Stimulated activated naive CD8-positive, alpha-beta T cell treated with anti-CD3 and anti-CD28 coated beads, Interleukin-15, amount 100 ng/mL, for 72 hours (primary cell): Measurements from ENCODE around the gene EGFL7.

Experiments
- ATAC-seq: fragments of 150-1000 bp; cut with Tn5 transposase; 2 replicates; pipeline ENCODE4 v1.10.0; 2021; ENCODE audit warnings: mild to moderate bottlenecking, moderate library complexity
- DNase-seq, 2 donors: peaks; one replicate each; pipeline ENCODE4 v3.0.0; 2021 to 2022
- H3K27ac Mint-ChIP-seq, 2 donors: one replicate each; pipeline ENCODE4 v1.8.0; 2022; ENCODE audit warnings: mild to moderate bottlenecking in 2 of 2, mixed read lengths in 2 of 2, moderate library complexity in 2 of 2
- H3K27me3 Mint-ChIP-seq: one replicate; pipeline ENCODE4 v1.8.0; 2022; ENCODE audit warnings: mixed read lengths
- H3K4me1 Mint-ChIP-seq: one replicate; pipeline ENCODE4 v1.8.0; 2022; ENCODE audit warnings: mild to moderate bottlenecking, mixed read lengths
- H3K4me3 Mint-ChIP-seq, 2 donors: one replicate each; pipeline ENCODE4 v1.8.0; 2022; ENCODE audit warnings: mild to moderate bottlenecking in 2 of 2, mixed read lengths in 2 of 2, moderate library complexity in 1 of 2
- H3K9me3 Mint-ChIP-seq, 2 donors: one replicate each; pipeline ENCODE4 v1.8.0; 2022; ENCODE audit warnings: mixed read lengths in 2 of 2

The EGFL7 gene

GRCh38 chr9:136621734-136622093, 41.0 kb upstream of the EGFL7 start:
- peaks cover 21% of the 10 kb centered on the region for H3K4me1 Mint-ChIP-seq
- no peaks in the 10 kb centered on the region for H3K9me3 Mint-ChIP-seq
- H3K27ac Mint-ChIP-seq = no peak overlapping the region
- H3K4me3 Mint-ChIP-seq = no peak overlapping the region
- ATAC-seq (no peak), DNase-seq (no peak)
- H3K27me3 Mint-ChIP-seq = peaks cover 22% of the 10 kb centered on the region

- H3K9me3 Mint-ChIP-seq = no peaks in the 10 kb centered on the region
- H3K27ac Mint-ChIP-seq = no peak overlapping the region
- DNase-seq (no peak), ATAC-seq (no peak)
- peaks cover 17% of the 10 kb centered on the region for H3K4me1 Mint-ChIP-seq
- H3K27me3 Mint-ChIP-seq = peaks cover 21% of the 10 kb centered on the region
- H3K4me3 Mint-ChIP-seq = no peak overlapping the region
Measured at GRCh38 chr9:136622538-136622948, 40.2 kb upstream of the EGFL7 start.

- Mint-ChIP-seq H3K27ac (no peak overlapping the region), H3K27me3 (peaks cover 21% of the 10 kb centered on the region), H3K4me1 (peaks cover 13% of the 10 kb centered on the region), H3K9me3 (no peaks in the 10 kb centered on the region), H3K4me3 (no peak overlapping the region)
- ATAC-seq (no peak), DNase-seq (no peak)
Measured at GRCh38 chr9:136623016-136623841, 39.5 kb upstream of the EGFL7 start.

- peaks cover 23% of the 10 kb centered on the region for H3K27me3 Mint-ChIP-seq
- DNase-seq (no peak), ATAC-seq (no peak)
- H3K4me1 Mint-ChIP-seq = peaks cover 12% of the 10 kb centered on the region
- H3K4me3 Mint-ChIP-seq = no peak overlapping the region
- no peaks in the 10 kb centered on the region for H3K9me3 Mint-ChIP-seq
- no peak overlapping the region for H3K27ac Mint-ChIP-seq
Measured at GRCh38 chr9:136623842-136624183, 38.9 kb upstream of the EGFL7 start.

- ATAC-seq (no peak), DNase-seq (no peak)
- H3K4me1 Mint-ChIP-seq = peaks cover 8% of the 10 kb centered on the region
- H3K27ac Mint-ChIP-seq = no peak overlapping the region
- no peak overlapping the region for H3K4me3 Mint-ChIP-seq
- peaks cover 18% of the 10 kb centered on the region for H3K27me3 Mint-ChIP-seq
- H3K9me3 Mint-ChIP-seq = no peaks in the 10 kb centered on the region
Measured at GRCh38 chr9:136624184-136624951, 38.3 kb upstream of the EGFL7 start.

- Mint-ChIP-seq H3K9me3 (no peaks in the 10 kb centered on the region), H3K4me3 (no peak overlapping the region), H3K4me1 (peaks cover 17% of the 10 kb centered on the region), H3K27ac (peak overlapping the region in 1 of 2 donors; percentile 23), H3K27me3 (peaks cover 14% of the 10 kb centered on the region)
- ATAC-seq (no peak), DNase-seq (no peak)
Measured at GRCh38 chr9:136625101-136626065, 37.3 kb upstream of the EGFL7 start.

- H3K4me1 Mint-ChIP-seq = peaks cover 20% of the 10 kb centered on the region
- no peak overlapping the region for H3K4me3 Mint-ChIP-seq
- peak overlapping the region in 1 of 2 donors; percentile 23 for H3K27ac Mint-ChIP-seq
- H3K9me3 Mint-ChIP-seq = no peaks in the 10 kb centered on the region
- H3K27me3 Mint-ChIP-seq = peaks cover 14% of the 10 kb centered on the region
- ATAC-seq = no peak
- DNase-seq = no peak
Measured at GRCh38 chr9:136626066-136626725, 36.5 kb upstream of the EGFL7 start.

GRCh38 chr9:136626740-136627642, 35.7 kb upstream of the EGFL7 start:
- DNase-seq (no peak), ATAC-seq (no peak)
- H3K4me1 Mint-ChIP-seq = peaks cover 20% of the 10 kb centered on the region
- peaks cover 14% of the 10 kb centered on the region for H3K27me3 Mint-ChIP-seq
- no peak overlapping the region for H3K27ac Mint-ChIP-seq
- H3K4me3 Mint-ChIP-seq = no peak overlapping the region
- no peaks in the 10 kb centered on the region for H3K9me3 Mint-ChIP-seq

- H3K4me1 Mint-ChIP-seq = peaks cover 20% of the 10 kb centered on the region
- no peak overlapping the region for H3K27ac Mint-ChIP-seq
- H3K4me3 Mint-ChIP-seq = no peak overlapping the region
- no peaks in the 10 kb centered on the region for H3K9me3 Mint-ChIP-seq
- no peak for DNase-seq
- no peak for ATAC-seq
- peaks cover 14% of the 10 kb centered on the region for H3K27me3 Mint-ChIP-seq
Measured at GRCh38 chr9:136627703-136628102, 35.0 kb upstream of the EGFL7 start.

GRCh38 chr9:136628268-136628667, 34.4 kb upstream of the EGFL7 start:
- Mint-ChIP-seq H3K27ac (no peak overlapping the region), H3K27me3 (peaks cover 14% of the 10 kb centered on the region), H3K4me3 (no peak overlapping the region), H3K4me1 (peaks cover 20% of the 10 kb centered on the region), H3K9me3 (no peaks in the 10 kb centered on the region)
- no peak for DNase-seq
- no peak for ATAC-seq

GRCh38 chr9:136629001-136629878, 33.5 kb upstream of the EGFL7 start:
- ATAC-seq = no peak
- no peak overlapping the region for H3K27ac Mint-ChIP-seq
- DNase-seq = no peak

GRCh38 chr9:136629879-136630661, 32.6 kb upstream of the EGFL7 start:
- Mint-ChIP-seq H3K27me3 (peaks cover 14% of the 10 kb centered on the region), H3K9me3 (no peaks in the 10 kb centered on the region), H3K4me3 (no peak overlapping the region), H3K27ac (no peak overlapping the region), H3K4me1 (peaks cover 20% of the 10 kb centered on the region)
- DNase-seq (peak; percentile 63 to 76), ATAC-seq (peak; percentile 69)

More at GRCh38 chr9:136629001-136629878, 33.5 kb upstream of the EGFL7 start:
- Mint-ChIP-seq H3K9me3 (no peaks in the 10 kb centered on the region), H3K4me3 (no peak overlapping the region), H3K27me3 (peaks cover 14% of the 10 kb centered on the region), H3K4me1 (peaks cover 20% of the 10 kb centered on the region)

- no peak overlapping the region for H3K4me3 Mint-ChIP-seq
Measured at GRCh38 chr9:136630662-136630992, 32.1 kb upstream of the EGFL7 start.

More at GRCh38 chr9:136630662-136630992, 32.1 kb upstream of the EGFL7 start:
- Mint-ChIP-seq H3K27me3 (peaks cover 14% of the 10 kb centered on the region), H3K4me1 (peaks cover 20% of the 10 kb centered on the region), H3K27ac (no peak overlapping the region), H3K9me3 (no peaks in the 10 kb centered on the region)
- DNase-seq = no peak
- ATAC-seq = no peak
